Ovary (tissue), 3 donors: ENCODE results near the gene NCOA3.

Source experiments
- CTCF ChIP-seq, 3 donors: fragments of 450-650 bp in 2 of 3; fragments of 200-600 bp in 1 of 3; IDR thresholded peaks; one replicate each; pipeline versions ENCODE4 v1.5.1 to v1.8.0; 2016 to 2022; ENCODE audit warnings: antibody characterized with exemption in 3 of 3, mild to moderate bottlenecking in 1 of 3
- EP300 ChIP-seq: sonication (generic); formaldehyde crosslinking; IDR thresholded peaks from one replicate; pipeline ENCODE4 v1.6.1; 2017; ENCODE audit warnings: antibody characterized with exemption
- POLR2A ChIP-seq: fragments of 450-650 bp; IDR thresholded peaks from one replicate; pipeline ENCODE4 v1.6.1; 2017; ENCODE audit warnings: antibody characterized with exemption, mild to moderate bottlenecking, moderate library complexity
- donor health status: DM: no; HTN: no; CAD: no.

- TF ChIP-seq EP300 (no peak), CTCF (IDR thresholded peaks at IDR 0.05) (no peak), POLR2A (no peak)
These were observed 196.5 kb downstream of the NCOA3 start for GRCh38 chr20:47698142-47698541.
